ENCODE results near the gene LTBP2.

The LTBP2 gene

DNA sequence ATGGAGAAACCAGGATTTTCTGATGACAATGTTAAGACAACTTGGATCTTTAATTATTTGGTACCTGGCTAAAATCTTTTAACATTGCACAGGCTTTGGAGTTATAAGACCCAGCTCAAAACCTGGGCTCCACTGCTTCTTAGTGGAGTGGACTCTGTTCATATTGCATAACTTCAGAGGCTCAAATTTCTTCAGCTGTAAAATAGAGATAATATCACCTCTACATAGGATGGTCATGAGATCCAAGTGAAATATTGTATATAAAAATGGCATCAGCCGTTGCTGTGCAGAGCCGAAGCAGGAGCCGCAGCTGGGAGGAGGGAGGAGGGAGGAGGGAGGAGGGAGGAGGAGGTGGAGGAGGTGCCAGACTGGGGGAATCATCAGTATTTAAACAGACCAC, 129.5 kb downstream of the LTBP2 start:
- no peak overlapping the region for H3K27ac ChIP-seq (replicated peaks)
- H3K27me3 ChIP-seq (ENCODE audit: insufficient read depth, poor library complexity, severe bottlenecking) = no peaks in the 10 kb centered on the region
- no peak overlapping the region for H3K4me3 ChIP-seq (replicated peaks; ENCODE audit: insufficient read depth, low read length)
- TF ChIP-seq CTCF (IDR thresholded peaks at IDR 0.05; ENCODE audit: insufficient read depth, low read length) = no peak
- TF ChIP-seq SPI1 (IDR thresholded peaks at IDR 0.05; ENCODE audit: borderline replicate concordance, low read depth) = no peak
- TF ChIP-seq REST (IDR thresholded peaks at IDR 0.05; ENCODE audit: insufficient replicate concordance, low read depth) = no peak
- TF ChIP-seq POLR2AphosphoS5 (IDR thresholded peaks at IDR 0.05; ENCODE audit: low read depth) = no peak
- TF ChIP-seq GABPA (IDR thresholded peaks at IDR 0.05; ENCODE audit: low read depth) = no peak
- DNase-seq (ENCODE audit: low read depth in 1 of 2, low spot score in 1 of 2) = no peak

DNA sequence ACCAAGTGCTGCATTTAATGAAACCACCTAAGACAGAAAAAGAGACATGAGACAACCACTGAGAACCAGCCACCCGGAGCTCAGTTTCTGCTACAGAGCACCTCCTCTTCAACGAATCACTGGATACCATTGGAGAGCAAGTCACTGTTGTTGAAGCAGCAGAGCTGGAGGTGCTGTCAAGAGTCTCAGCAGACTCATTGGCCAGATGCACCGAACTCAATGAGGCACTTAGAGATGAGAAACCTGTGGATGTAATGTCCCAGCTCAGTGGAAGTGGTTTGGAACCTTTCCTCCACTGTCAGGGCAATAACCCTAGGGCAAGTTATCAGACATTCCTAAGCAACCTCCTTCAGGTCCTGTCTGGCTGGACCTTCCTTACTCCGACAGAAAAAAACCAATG, 132.0 kb downstream of the LTBP2 start:
- no peak for TF ChIP-seq REST (IDR thresholded peaks at IDR 0.05; ENCODE audit: insufficient replicate concordance, low read depth)
- TF ChIP-seq POLR2AphosphoS5 (IDR thresholded peaks at IDR 0.05; ENCODE audit: low read depth) = no peak
- TF ChIP-seq CTCF (IDR thresholded peaks at IDR 0.05; ENCODE audit: insufficient read depth, low read length) = no peak
- no peak for TF ChIP-seq GABPA (IDR thresholded peaks at IDR 0.05; ENCODE audit: low read depth)
- no peak for TF ChIP-seq SPI1 (IDR thresholded peaks at IDR 0.05; ENCODE audit: borderline replicate concordance, low read depth)
- no peaks in the 10 kb centered on the region for H3K27me3 ChIP-seq (ENCODE audit: insufficient read depth, poor library complexity, severe bottlenecking)
- no peak overlapping the region for H3K4me3 ChIP-seq (replicated peaks; ENCODE audit: insufficient read depth, low read length)
- no peak for DNase-seq (ENCODE audit: low read depth in 1 of 2, low spot score in 1 of 2)
- no peak overlapping the region for H3K27ac ChIP-seq (replicated peaks)

- TF ChIP-seq CTCF (IDR thresholded peaks at IDR 0.05; ENCODE audit: insufficient read depth, low read length) (no peak), REST (IDR thresholded peaks at IDR 0.05; ENCODE audit: insufficient replicate concordance, low read depth) (no peak), GABPA (IDR thresholded peaks at IDR 0.05; ENCODE audit: low read depth) (no peak), POLR2AphosphoS5 (IDR thresholded peaks at IDR 0.05; ENCODE audit: low read depth) (no peak), SPI1 (IDR thresholded peaks at IDR 0.05; ENCODE audit: borderline replicate concordance, low read depth) (no peak)
- Histone ChIP-seq H3K27ac (replicated peaks) (no peak overlapping the region), H3K4me3 (replicated peaks; ENCODE audit: insufficient read depth, low read length) (no peak overlapping the region), H3K27me3 (ENCODE audit: insufficient read depth, poor library complexity, severe bottlenecking) (no peaks in the 10 kb centered on the region)
- DNase-seq (ENCODE audit: low read depth in 1 of 2, low spot score in 1 of 2) = no peak
Measured at GRCh38 chr14:74478996-74479635, 132.9 kb downstream of the LTBP2 start.
